Right ventricle myocardium superior (tissue), 1 donor: ENCODE measurements around the gene MID1IP1. TPM values are rescaled to one million over a fixed set of nuclear protein-coding genes. Genes with fewer than 3 reads are reported as not detected.

Experiments used
- ATAC-seq: fragments of 200-7000 bp; cut with Tn5 transposase; one replicate; pipeline ENCODE4 v1.9.1; 2020; ENCODE audit warnings: mild to moderate bottlenecking; ENCODE audit not compliant: poor library complexity
- DNase-seq: peaks from one replicate; pipeline ENCODE4 v3.0.0-alpha.2; 2020
- intact Hi-C: fragments of 100-400 bp; cut with DNase I; formaldehyde crosslinking; loops from one replicate; pipeline ENCODE4 v1.11.2; 2022
- total RNA-seq: library from RNA; stranded (reverse); fragmentation: NEBNext Ultra II Directional; extraction: Animal tissue kit (Norgen Biotek cat#: 25700); gene quantifications from one replicate; pipeline ENCODE4 v1.2.1, GENCODE V29; 2021
- donor health status: DM: no; HTN: yes; CAD: no; lungs with severe emphysema.

MID1IP1 gene
- total RNA-seq, 1 donor from 2014 or later: 57.4 TPM

DNA sequence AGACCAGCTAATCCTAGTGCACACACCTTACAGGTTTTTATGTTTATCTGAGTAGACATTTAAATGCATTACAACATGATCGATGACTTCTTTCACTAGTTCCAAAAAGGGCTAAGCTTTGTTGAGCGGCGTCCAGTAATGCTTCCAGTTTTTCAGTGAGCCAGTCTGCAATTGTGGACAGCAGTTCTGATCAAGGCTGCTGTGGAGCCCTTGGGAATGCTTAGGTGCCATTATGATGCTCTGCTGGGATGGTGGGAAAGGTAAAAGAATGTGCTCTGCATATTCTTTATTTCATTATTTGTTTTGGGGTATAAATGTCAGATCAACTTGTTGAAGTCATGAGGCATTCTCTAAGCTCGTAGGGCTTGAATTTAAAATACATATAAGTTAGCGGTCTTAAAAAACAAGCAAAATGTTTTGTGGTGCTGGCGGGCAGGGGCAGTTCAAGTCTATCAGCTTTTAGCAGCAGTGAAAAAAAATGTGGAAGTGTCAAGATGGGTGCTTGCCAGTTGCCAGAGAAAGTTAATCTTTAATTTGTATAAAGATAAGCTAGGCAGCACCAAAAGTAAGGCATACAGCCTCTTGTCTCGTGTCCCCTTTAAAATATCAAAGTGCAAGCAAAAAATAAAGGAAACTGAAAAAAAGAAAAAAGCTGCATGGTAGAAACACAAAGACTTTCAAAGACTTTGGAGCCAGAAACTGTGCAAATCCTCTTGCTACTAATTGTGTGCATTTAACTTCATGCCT is 5.8 kb downstream of the MID1IP1 start:
- ATAC-seq: no peak
- intact Hi-C loops: loop anchor here (10.0 kb wide), 1 partner anchor 48 kb away; no protein-coding TSS in a partner anchor

DNA sequence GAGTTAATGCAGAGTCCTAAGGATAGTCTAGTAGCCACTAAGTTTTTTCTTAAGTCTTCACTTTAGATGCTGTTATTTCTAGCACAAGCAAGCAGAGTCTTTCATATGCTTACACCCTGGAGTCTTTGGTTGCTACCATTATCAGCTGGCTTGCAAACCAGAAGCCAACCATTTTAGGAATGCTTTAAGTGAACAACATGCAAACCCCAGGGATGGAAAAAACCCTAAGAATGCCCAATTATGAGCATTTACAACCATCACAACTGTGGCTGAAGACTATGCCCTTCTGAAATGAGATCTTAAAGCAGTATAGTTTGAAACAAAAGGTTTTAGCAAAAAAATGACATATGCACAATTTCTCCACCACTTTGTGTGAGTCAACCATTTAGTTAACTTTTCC is 6.6 kb downstream of the MID1IP1 start:
- intact Hi-C loops: loop anchor here (10.0 kb wide), 1 partner anchor 47 kb away; no protein-coding TSS in a partner anchor
- ATAC-seq: no peak
- DNase-seq: no peak

More for the DNA sequence above, 5.8 kb downstream of the MID1IP1 start:
- DNase-seq: no peak

DNA sequence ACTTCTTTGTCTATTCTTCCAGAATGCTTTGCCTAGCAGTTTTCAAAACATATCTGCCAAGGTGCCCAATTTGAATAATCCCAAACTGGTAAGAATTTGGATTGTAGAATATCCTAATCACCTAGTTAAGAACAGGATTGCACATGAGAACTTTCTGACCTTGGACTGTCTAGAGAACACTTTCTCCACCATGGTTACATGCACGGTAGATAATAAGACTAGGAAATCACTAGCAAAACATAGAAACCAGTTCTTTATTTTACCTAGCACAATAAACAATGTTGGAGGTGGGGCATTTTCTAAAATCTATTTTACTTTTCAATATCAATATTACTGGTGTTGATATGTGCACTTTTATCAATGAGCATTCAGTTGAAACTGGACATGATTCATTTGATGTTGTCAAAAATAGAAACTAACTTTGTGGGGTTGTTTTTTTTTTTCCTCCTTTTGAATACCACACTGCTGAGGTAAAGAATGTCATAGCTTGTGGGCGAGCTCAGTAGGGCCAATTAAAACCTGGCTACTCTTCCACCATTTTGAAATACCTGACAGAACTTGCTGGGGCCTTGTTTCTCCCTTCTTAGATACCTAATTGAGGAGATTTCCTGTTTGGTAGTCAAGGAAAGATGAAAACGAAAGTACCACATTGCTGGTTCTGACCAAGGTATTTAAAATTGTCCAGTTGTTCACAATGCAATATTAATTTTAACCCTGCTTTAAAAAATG is 10.4 kb downstream of the MID1IP1 start:
- DNase-seq (no peak), ATAC-seq (no peak)
- intact Hi-C loops: no loop called here

GRCh38 chrX:38816155-38816554 is 14.9 kb downstream of the MID1IP1 start:
- intact Hi-C loops: no loop called here
- DNase-seq: no peak
- no peak for ATAC-seq

DNA sequence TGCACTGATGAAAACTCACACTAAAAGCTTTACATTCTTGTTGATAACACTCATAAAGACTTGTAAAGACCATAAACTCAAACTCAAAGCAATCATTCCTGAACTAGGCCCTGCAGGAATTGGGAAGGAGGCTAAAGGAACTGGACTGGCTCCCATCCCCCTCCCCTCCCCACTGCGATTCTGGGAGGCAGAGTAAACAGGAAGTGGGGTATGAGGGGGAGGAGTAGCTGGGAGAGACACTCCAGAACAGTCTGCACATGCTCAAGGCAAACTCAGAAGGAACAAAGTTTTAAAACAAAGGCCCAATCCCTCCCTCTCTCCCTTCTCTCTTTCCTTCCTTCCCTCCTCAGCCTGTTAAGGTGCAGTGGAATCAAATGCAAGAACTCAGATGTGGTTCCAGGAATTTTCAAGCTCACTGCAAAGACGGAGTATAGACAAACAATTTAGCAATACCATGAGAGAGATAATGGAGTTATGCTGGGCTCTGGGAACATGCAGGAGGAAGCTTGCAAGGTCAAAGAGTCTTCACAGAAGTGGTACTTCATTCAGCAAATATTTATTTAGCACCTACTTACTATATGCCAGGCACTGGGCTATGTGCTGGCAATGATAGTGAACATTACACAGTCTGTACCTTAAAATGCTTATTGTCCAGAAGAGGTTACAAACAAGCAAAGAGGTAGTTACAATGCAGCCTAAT is 15.9 kb downstream of the MID1IP1 start:
- peak; percentile 60 for DNase-seq
- intact Hi-C loops: no loop called here
- peak; percentile 82 for ATAC-seq

DNA sequence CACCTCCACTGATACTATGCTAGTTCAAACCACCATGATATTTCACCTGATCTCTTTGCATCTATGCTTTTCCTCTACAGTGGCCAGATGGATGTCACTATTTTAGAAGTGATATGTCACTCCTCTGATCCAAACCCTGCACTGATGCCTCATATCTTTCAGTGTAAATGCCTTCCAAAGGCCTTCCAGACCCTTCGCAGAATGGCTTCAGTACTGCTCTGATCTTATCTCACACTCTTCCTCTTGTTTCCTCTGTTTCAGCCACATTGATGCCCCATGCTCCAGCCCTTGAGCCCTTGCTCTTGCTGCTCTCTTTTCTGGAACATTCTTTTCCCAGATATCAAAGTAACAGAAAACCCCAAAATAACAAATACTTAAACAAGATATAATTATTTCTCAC is 17.9 kb downstream of the MID1IP1 start:
- DNase-seq (no peak), ATAC-seq (no peak)
- intact Hi-C loops: no loop called here

- ATAC-seq: no peak
- DNase-seq: no peak
- intact Hi-C loops: no loop called here
Observed at GRCh38 chrX:38819709-38820108, 18.4 kb downstream of the MID1IP1 start.

DNA sequence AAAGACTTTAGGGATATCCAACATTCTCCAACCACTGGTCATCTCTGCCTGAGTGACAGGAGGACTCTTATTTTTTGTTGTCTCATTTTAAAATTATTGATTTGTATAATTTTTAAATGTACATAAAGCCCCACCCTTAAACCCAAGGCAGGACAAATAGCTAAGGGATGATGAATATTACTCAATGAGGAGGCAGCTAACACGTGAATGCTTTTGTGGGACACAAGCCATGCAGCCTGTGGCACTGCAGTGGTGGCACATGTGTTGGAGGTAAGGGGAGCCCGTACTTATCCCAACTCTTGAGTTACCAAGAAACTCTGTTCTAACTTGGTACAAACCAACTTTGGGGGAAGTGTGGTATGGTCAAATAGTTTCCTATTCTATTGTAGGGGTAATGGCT is 19.5 kb downstream of the MID1IP1 start:
- ATAC-seq: no peak
- DNase-seq: no peak
- intact Hi-C loops: no loop called here

GRCh38 chrX:38824176-38824575 is 22.9 kb downstream of the MID1IP1 start:
- DNase-seq: no peak
- intact Hi-C loops: no loop called here
- ATAC-seq: no peak

DNA sequence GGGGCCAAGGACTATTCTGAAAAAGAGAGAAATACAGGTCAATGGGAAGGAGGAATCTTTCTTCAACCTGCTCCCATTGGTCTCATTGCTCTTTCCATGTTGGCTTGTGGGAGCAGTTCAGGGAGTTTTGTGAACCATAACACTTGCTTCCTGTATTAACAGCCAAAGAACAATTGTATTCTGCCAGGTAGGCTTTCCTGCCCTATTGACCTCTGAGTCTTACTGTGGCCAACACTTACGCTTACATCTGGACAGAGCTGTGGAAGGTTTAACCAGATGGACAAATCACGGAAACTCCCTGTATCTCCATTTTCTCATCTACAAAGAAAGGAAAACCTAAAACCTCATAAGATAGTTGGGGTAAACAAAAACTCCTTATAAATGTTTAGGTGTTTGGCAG is 30.7 kb downstream of the MID1IP1 start:
- ATAC-seq (no peak), DNase-seq (no peak)
- intact Hi-C loops: no loop called here

DNA sequence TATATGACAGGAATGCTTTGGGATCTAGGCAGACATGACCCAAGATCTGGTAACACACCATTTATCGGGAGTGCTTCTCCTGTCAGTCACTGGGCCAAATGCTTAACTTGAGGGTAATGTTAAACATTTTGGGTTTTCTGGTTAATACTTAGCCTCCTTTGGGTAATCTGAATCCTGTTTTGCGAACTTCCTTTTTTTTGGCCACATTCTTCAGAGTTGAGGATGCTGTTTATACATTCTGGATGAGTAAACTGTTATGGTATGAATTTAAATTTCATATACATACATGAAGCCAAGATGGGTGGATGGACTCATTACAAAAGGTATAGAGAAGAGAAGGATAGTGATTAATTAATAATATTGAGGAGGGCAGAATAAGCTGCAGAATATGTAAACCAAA is 36.1 kb downstream of the MID1IP1 start:
- no peak for ATAC-seq
- DNase-seq: no peak
- intact Hi-C loops: no loop called here

GRCh38 chrX:38839277-38839676 is 38.0 kb downstream of the MID1IP1 start:
- intact Hi-C loops: no loop called here
- DNase-seq (no peak), ATAC-seq (no peak)

- ATAC-seq (no peak), DNase-seq (no peak)
- intact Hi-C loops: no loop called here
Observed at GRCh38 chrX:38839944-38840343, 38.7 kb downstream of the MID1IP1 start.

- DNase-seq: no peak
- intact Hi-C loops: no loop called here
- ATAC-seq: no peak
Observed at GRCh38 chrX:38841750-38842149, 40.5 kb downstream of the MID1IP1 start.

DNA sequence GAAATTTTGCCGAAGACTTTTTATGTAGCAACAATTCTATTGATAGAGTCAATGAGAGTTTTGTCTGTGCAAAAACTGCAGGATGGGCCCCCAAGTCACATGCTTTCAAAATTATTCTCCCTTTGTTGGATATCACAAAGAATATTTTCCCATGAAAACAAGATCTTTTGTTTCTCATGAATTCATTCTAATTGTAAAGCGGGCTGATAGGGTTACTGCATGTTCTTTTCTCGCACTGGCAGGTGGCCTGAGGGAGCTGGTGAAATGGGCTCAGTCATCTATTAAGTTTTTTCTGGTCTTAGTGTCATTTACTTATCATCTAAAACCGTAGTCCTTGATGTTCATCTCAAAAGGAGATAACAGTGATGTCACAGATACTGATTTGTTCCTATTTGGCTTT is 44.2 kb downstream of the MID1IP1 start:
- no peak for DNase-seq
- intact Hi-C loops: no loop called here

GRCh38 chrX:38847206-38847902 is 46.1 kb downstream of the MID1IP1 start:
- DNase-seq (no peak), ATAC-seq (no peak)
- intact Hi-C loops: no loop called here

More for the DNA sequence above, 44.2 kb downstream of the MID1IP1 start:
- ATAC-seq: no peak

DNA sequence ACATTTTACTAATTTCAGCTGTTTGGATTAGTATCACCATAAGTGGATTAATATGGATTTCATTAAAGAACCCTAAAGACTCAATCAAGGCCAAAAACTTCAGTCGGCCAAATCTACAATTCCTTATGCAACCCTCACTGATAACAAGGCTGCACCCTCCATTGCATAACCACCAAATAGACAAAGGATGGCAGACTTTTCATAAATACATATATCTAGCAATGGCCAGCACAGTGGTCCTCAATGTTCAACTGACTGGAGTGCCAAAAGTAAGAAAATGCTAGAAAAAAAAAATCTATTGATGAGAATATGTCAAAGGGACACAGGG is 46.6 kb downstream of the MID1IP1 start:
- intact Hi-C loops: no loop called here
- DNase-seq (no peak), ATAC-seq (no peak)

DNA sequence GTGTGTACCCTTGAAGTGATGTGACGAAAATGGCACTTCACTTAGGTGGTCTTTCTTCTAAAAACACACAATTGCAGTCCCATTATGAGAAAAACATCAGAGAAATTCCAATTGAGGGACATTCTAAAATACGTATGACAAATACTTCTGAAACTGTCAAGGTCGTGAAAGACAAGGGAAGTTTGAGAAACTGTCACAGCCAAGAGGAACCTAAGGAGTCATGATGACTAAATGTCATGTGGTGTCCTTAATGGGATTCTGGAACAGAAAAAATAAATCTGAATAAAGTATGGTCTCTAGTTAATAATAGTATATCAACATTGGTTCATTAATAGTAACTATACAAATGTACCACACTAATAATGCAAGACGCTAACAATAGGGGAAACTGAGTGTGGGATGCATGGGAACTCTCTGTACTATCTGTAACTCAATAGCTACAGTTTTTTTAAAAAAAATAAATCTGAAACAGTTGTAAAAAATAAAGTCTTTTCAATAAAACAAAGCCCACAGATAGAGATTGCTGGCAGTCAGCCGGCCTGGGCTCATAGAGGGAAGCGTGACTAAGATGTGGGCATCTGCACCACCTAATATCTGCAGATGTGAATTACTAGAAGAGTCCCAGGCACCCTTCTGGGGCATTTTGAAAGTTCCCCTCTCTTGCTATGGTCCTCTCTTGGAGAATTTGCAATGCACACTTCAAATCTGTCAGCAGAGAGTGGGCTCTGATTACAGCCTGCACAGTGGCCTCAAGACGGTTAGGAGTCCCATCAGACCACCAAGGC is 47.6 kb downstream of the MID1IP1 start:
- intact Hi-C loops: no loop called here
- DNase-seq (no peak), ATAC-seq (no peak)
